ENCODE data around the gene ACTR10. TPM values are rescaled to one million over a fixed set of nuclear protein-coding genes. Genes with fewer than 3 reads are reported as not detected.

ACTR10 gene
- total RNA-seq, 1 donor from 2014 or later = 120 TPM

GRCh38 chr14:58177125-58177524, 22.8 kb upstream of the ACTR10 start:
- no peaks in the 10 kb centered on the region for H3K36me3 Mint-ChIP-seq (ENCODE audit: unreplicated experiment)
- no peaks in the 10 kb centered on the region for H3K27me3 Mint-ChIP-seq (ENCODE audit: unreplicated experiment)
- H3K9me3 Mint-ChIP-seq (ENCODE audit: unreplicated experiment) = no peaks in the 10 kb centered on the region
- H3K4me3 Mint-ChIP-seq (ENCODE audit: unreplicated experiment) = no peak overlapping the region
- H3K4me1 Mint-ChIP-seq (ENCODE audit: low read depth, unreplicated experiment) = peaks cover 4% of the 10 kb centered on the region
- no peak for DNase-seq
- H3K27ac Mint-ChIP-seq (ENCODE audit: unreplicated experiment) = no peak overlapping the region
- TF ChIP-seq CTCF (IDR thresholded peaks at IDR 0.05; ENCODE audit: partially characterized antibody, unreplicated experiment) = no peak

- Mint-ChIP-seq H3K27ac (ENCODE audit: unreplicated experiment) (no peak overlapping the region), H3K4me1 (ENCODE audit: low read depth, unreplicated experiment) (no peaks in the 10 kb centered on the region), H3K9me3 (ENCODE audit: unreplicated experiment) (no peaks in the 10 kb centered on the region), H3K4me3 (ENCODE audit: unreplicated experiment) (no peak overlapping the region), H3K27me3 (ENCODE audit: unreplicated experiment) (no peaks in the 10 kb centered on the region), H3K36me3 (ENCODE audit: unreplicated experiment) (no peaks in the 10 kb centered on the region)
- TF ChIP-seq CTCF (IDR thresholded peaks at IDR 0.05; ENCODE audit: partially characterized antibody, unreplicated experiment) = no peak
- DNase-seq = no peak
Observed at GRCh38 chr14:58189176-58189575, 10.8 kb upstream of the ACTR10 start.

- H3K9me3 Mint-ChIP-seq (ENCODE audit: unreplicated experiment) = peaks cover 3% of the 10 kb centered on the region
- H3K27me3 Mint-ChIP-seq (ENCODE audit: unreplicated experiment) = peaks cover 6% of the 10 kb centered on the region
- DNase-seq = no peak
- no peak for TF ChIP-seq CTCF (IDR thresholded peaks at IDR 0.05; ENCODE audit: partially characterized antibody, unreplicated experiment)
- no peak overlapping the region for H3K27ac Mint-ChIP-seq (ENCODE audit: unreplicated experiment)
- H3K4me1 Mint-ChIP-seq (ENCODE audit: low read depth, unreplicated experiment) = no peaks in the 10 kb centered on the region
- no peak overlapping the region for H3K4me3 Mint-ChIP-seq (ENCODE audit: unreplicated experiment)
- no peaks in the 10 kb centered on the region for H3K36me3 Mint-ChIP-seq (ENCODE audit: unreplicated experiment)
Observed at GRCh38 chr14:58191763-58192601, 8.0 kb upstream of the ACTR10 start.

GRCh38 chr14:58193542-58193941, 6.4 kb upstream of the ACTR10 start:
- Mint-ChIP-seq H3K27me3 (ENCODE audit: unreplicated experiment) (peaks cover 6% of the 10 kb centered on the region), H3K4me3 (ENCODE audit: unreplicated experiment) (no peak overlapping the region)

More at GRCh38 chr14:58193542-58193941, 6.4 kb upstream of the ACTR10 start:
- H3K36me3 Mint-ChIP-seq (ENCODE audit: unreplicated experiment) = no peaks in the 10 kb centered on the region
- no peak overlapping the region for H3K27ac Mint-ChIP-seq (ENCODE audit: unreplicated experiment)
- peaks cover 3% of the 10 kb centered on the region for H3K9me3 Mint-ChIP-seq (ENCODE audit: unreplicated experiment)
- H3K4me1 Mint-ChIP-seq (ENCODE audit: low read depth, unreplicated experiment) = no peaks in the 10 kb centered on the region
- no peak for TF ChIP-seq CTCF (IDR thresholded peaks at IDR 0.05; ENCODE audit: partially characterized antibody, unreplicated experiment)
- DNase-seq = no peak

Data from glutamatergic neuron (in vitro differentiated cells).